Neural progenitor cell (in vitro differentiated cells): ENCODE measurements around the gene VAMP1.

ENCODE experiments used
- CTCF ChIP-seq: fragments of 200-600 bp; sonication (generic); IDR thresholded peaks from 2 replicates; pipeline ENCODE4 v1.5.1; 2017; ENCODE audit warnings: antibody characterized with exemption, mild to moderate bottlenecking
- EZH2 ChIP-seq: fragments of 200-600 bp; sonication (generic); IDR thresholded peaks from 2 replicates; pipeline ENCODE4 v1.6.1; 2017; ENCODE audit warnings: antibody characterized with exemption, mild to moderate bottlenecking, moderate library complexity
- EZH2phosphoT487 ChIP-seq: fragments of 200-600 bp; sonication (generic); IDR thresholded peaks from 2 replicates; pipeline ENCODE4 v1.6.1; 2017; ENCODE audit warnings: antibody characterized with exemption

GRCh38 chr12:6442836-6443235, 27.6 kb downstream of the VAMP1 start:
- TF ChIP-seq EZH2 = no peak
- no peak for TF ChIP-seq CTCF
- TF ChIP-seq EZH2phosphoT487 = no peak
